ENCODE results near the gene CD82. TPM values are rescaled to one million over a fixed set of nuclear protein-coding genes. Genes with fewer than 3 reads are reported as not detected.

Gene CD82
- total RNA-seq, 4 donors from 2014 or later = 8.9 to 30.6 (median 20.3) TPM

GRCh38 chr11:44627165-44627789 is 61.8 kb downstream of the CD82 start:
- no peak for ATAC-seq (ENCODE audit: low FRiP score)
- DNase-seq (ENCODE audit: low spot score) = peak; percentile 3
- TF ChIP-seq, protein P1, sequence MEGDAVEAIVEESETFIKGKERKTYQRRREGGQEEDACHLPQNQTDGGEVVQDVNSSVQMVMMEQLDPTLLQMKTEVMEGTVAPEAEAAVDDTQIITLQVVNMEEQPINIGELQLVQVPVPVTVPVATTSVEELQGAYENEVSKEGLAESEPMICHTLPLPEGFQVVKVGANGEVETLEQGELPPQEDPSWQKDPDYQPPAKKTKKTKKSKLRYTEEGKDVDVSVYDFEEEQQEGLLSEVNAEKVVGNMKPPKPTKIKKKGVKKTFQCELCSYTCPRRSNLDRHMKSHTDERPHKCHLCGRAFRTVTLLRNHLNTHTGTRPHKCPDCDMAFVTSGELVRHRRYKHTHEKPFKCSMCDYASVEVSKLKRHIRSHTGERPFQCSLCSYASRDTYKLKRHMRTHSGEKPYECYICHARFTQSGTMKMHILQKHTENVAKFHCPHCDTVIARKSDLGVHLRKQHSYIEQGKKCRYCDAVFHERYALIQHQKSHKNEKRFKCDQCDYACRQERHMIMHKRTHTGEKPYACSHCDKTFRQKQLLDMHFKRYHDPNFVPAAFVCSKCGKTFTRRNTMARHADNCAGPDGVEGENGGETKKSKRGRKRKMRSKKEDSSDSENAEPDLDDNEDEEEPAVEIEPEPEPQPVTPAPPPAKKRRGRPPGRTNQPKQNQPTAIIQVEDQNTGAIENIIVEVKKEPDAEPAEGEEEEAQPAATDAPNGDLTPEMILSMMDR (IDR thresholded peaks at IDR 0.05) = no peak

GRCh38 chr11:44627911-44628729 is 62.7 kb downstream of the CD82 start:
- ATAC-seq (ENCODE audit: low FRiP score) (peak; percentile 77), DNase-seq (ENCODE audit: low spot score) (peak; percentile 30)
- TF ChIP-seq, protein P1 (IDR thresholded peaks at IDR 0.05) = no peak

GRCh38 chr11:44628730-44629700 is 63.6 kb downstream of the CD82 start:
- DNase-seq (ENCODE audit: low spot score) (peak; percentile 19), ATAC-seq (ENCODE audit: low FRiP score) (no peak)
- TF ChIP-seq, protein P1 (IDR thresholded peaks at IDR 0.05) = no peak

- peak; percentile 6 for DNase-seq (ENCODE audit: low spot score)
- TF ChIP-seq, protein P1 (IDR thresholded peaks at IDR 0.05) = no peak
- no peak for ATAC-seq (ENCODE audit: low FRiP score)
These were observed 64.4 kb downstream of the CD82 start for GRCh38 chr11:44629732-44630345.

DNA sequence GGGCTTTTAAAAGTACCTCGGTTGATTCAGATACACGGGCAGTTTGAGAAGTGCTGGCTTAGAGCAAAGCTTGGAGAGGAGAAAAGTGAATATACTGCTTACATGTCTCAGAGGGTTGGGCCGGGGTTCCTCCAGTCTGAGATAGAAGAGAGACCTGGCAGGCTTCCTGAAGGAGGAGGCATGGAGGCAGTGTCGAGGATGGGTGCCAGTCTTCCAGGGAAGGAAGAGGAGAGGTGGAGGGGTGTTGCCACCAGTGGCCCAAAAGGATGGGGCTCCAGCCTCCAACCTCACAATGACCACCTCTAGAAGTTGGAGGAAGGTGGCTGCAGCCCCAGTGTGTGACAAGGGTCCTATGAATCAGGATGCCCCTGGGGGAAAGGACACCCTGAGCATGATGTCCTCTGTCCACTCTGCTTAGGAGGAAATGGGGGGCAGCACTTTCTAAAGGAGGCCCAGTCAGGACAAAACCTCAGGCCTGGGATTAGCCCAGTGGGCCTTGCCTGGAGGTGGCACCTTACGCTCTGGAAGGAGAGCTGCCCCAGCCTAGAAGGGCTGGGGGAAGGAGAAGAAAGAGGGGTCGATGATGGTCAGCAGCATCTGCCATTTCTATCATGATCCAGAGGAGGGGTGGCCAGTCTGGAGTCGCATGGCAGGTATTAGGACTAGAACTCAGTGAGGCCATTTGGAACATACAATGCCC is 65.2 kb downstream of the CD82 start:
- DNase-seq (ENCODE audit: low spot score) (peak; percentile 8), ATAC-seq (ENCODE audit: low FRiP score) (no peak)
- TF ChIP-seq, protein P1 (IDR thresholded peaks at IDR 0.05) = no peak

- TF ChIP-seq, protein P1 (IDR thresholded peaks at IDR 0.05) = no peak
- peak; percentile 17 for DNase-seq (ENCODE audit: low spot score)
- ATAC-seq (ENCODE audit: low FRiP score) = no peak
These were observed 66.4 kb downstream of the CD82 start for GRCh38 chr11:44631831-44632230.

Measured in omental fat pad (tissue), 4 donors.